HG02588 (cell line): ENCODE data around the gene NEMP1.
A peak's percentile ranks its signal among the peaks of the same experiment; 100 is the strongest.
"Not testable (repeated sequence)": the region's sequence is repeated elsewhere in the genome, so short reads cannot be mapped to it uniquely, and the experiment has no call there.

Experiments
- ATAC-seq: cut with Tn5 transposase; IDR thresholded peaks from one replicate; pipeline ENCODE4 v1.9.1; 2021; ENCODE audit warnings: mild to moderate bottlenecking, moderate library complexity; ENCODE audit not compliant: unreplicated experiment

Gene NEMP1

DNA sequence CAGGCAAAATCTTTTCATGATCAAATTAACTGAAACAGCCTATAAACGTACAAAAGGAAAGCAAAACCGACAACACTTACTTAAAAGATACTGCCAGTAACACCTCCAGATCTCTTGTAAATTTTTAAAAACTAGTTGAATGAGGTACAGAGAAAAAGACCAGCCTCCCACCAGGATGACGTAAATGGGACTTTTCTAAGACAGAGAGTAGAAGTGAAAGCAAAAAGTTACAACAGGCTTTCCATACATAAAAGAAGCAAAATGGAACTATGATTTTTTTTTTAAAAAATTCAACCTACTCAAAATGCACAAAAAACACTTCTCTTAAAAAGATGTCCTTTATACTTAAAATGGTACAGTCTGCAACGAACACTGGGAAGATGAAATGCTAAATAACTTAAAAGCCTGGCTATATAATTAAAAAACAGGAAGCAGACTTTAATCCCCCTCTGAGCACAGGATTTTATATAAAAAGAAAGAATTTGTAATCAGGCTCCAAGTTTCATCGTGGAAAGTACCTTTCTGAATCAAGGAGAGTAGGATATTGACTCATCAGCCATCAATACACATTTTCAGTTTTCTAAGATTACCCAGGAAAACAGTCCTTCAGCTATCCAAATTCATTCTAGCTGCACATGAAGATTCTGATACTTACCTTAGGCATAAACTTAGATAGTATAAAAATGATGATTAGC lies 14.5 kb downstream of the NEMP1 start:
- peak; percentile 81 for ATAC-seq

DNA sequence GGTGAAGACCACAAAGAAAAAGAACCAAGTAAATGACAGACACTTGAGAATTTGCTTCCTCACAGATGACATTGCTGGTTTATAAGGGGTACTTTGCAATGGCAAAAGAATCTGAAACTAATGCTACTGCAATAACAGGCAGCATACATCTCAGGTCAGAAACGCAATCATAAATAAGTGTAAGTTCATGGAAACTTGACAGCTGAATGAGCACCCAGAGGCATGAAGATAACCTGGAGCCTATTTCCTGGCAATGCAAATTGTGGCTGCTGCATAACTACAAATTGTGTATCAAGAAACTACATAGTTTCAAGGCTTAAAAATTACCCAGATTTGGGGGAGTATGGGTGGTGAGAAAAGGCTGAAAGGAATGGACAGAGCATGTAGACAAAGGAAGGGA lies 20.1 kb downstream of the NEMP1 start:
- ATAC-seq, result no peak

DNA sequence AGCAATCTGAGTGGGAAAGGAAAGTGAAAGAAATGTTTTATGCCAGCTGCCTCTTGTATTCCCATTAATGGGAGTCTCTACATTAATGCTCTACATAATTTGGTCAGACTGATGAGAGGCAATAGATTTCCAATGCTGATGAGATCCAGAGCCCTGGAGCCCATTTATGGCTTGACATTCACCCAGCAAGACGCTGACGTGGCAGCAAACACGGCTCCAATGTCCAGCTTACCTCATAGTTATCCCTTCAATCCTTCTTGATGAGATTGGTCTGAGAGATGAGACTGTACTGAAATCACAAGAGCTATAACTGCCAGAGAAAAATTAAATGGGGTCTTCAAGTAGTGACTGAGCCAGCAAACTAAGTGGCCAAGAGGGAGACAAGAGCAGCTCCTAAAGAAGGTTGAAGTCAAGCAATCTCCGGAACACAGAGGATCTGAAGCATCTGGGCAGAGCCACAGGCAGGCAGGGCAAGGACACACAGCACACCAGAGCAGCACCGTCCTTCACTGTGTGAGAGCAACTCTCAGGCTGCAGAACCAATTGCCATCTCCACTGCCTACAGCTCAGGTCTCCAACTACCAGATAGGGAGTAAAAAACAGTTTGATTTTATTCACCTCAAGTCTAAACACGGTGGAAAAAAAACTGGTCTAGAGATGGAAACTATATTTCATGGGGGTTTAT lies 21.4 kb downstream of the NEMP1 start:
- ATAC-seq, result no peak

DNA sequence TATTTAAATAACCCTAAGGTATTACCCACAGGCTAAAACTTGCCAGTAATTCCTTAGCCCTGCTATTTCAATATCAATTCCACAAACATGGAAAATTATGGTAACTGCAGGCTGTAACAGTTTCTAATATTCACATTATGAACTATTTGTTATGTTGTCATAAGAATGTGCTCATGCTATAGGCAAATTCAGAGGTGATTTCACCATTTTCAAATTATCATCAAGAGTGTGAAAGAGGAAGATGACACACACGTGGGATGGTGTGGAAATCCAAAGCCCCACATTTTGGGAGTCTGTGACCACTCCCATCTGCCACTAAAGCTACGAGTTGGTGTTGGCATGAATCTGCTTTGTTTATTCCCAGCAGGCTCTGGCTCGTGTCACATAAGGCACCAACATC lies 22.8 kb downstream of the NEMP1 start:
- ATAC-seq, result no peak

DNA sequence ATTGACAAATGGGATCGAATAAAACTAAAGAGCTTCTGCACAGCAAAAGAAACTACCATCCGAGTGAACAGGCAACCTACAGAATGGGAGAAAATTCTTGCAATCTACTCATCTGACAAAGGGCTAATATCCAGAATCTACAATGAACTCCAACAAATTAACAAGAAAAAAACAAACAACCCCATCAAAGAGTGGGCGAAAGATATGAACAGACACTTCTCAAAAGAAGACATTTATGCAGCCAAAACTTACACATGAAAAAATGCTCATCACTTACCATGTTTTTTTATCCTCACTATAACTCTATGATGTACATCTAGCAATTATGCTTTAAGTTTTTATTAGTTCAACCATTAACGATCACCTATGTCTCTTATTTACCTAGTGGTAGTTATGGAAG lies 24.7 kb downstream of the NEMP1 start:
- not testable (repeated sequence) for ATAC-seq

DNA sequence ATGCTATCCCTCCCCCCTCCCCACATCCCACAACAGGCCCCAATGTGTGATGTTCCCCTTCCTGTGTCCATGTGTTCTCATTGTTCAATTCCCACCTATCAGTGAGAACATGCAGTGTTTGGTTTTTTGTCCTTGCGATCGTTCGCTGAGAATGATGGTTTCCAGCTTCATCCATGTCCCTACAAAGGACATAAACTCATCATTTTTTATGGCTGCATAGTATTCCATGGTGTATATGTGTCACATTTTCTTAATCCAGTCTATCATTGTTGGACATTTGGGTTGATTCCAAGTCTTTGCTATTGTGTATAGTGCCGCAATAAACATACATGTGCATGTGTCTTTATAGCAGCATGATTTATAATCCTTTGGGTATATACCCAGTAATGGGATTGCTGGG lies 25.4 kb downstream of the NEMP1 start:
- ATAC-seq, result not testable (repeated sequence)

GRCh38 chr12:57051011-57051410 lies 27.6 kb downstream of the NEMP1 start:
- no peak for ATAC-seq

DNA sequence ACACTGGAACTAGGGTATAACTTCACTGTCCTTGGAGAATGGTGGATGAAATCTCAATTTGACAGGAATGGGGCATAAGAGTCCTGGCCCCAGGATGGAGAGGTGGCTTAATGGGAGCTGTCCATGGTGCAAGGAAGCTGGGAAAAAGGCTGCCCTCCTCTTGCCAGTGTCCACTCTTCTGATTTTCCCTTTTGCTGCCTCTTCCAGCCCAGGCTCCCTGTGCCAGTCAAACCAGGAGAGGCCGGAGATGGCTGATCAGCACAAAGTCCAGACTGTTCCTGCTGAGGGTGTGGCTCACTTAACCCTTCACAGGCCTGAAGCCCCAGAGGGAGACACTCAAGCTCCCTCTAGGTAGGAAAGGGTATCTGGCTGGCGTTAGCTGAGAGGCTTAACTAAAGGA lies 28.7 kb downstream of the NEMP1 start, which contains the start of gene MYO1A:
Gene MYO1A (minus strand): TSS at position 240 of the 400 bp plus-strand sequence. CDS start 1,806 bp downstream, outside the sequence.
- ATAC-seq, result no peak

DNA sequence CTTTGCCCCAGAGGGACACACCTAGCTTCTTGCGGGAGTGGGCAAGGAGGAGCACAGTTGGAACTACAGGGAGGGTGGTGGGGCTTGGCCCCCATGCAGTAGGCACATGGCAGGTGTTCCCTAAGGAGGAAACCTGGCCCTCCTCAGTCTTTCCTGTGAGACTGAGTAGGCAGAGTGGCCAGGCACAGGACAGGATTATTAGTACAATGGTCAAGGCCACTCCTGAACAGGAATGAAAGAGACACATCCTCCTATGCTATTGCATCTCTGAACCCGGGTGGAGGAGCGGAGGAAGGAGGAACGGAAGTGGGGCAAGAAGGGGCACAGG lies 29.5 kb downstream of the NEMP1 start:
- no peak for ATAC-seq

GRCh38 chr12:57048423-57049118 lies 30.0 kb downstream of the NEMP1 start:
- no peak for ATAC-seq

GRCh38 chr12:57047981-57048380 lies 30.6 kb downstream of the NEMP1 start:
- ATAC-seq, result no peak

GRCh38 chr12:57046947-57047890 lies 31.4 kb downstream of the NEMP1 start:
- no peak for ATAC-seq

DNA sequence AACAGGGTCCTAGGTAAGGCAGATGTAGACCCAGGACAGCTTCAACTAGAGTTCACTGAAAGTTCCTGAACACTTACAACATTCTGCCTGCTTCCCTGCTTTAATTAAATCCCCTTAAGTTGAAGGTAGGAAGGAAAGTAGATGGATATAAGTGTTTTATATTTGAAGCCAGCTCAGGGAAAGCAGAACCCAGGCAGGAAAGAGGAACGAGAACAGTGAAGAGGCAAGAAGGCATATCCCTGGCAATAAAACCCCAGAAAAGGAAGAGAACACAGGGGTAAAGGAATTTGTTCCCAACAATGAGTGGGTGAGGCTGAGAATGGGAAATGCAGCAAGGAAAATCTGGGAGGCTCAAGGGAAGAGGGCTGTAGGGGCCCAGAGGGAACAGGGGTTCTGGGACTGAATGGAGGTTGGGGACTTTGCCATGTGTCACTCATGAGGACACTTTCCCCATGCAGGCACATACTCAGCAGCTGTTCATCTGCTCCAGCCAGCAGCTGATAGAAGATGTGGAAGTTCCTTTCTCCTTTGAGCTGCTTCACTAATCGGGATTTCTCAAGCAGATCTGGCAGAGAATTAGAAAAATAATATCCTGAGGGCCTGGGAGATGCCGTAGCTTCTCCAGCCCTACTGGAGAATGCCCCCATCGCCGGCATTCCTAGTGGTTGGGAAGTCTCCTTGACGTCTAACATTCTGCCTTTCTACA lies 32.4 kb downstream of the NEMP1 start:
- no peak for ATAC-seq

- ATAC-seq, result no peak
These were observed 33.7 kb downstream of the NEMP1 start for GRCh38 chr12:57044889-57045288.

- ATAC-seq, result no peak
These were observed 34.1 kb downstream of the NEMP1 start for GRCh38 chr12:57044468-57044867.

DNA sequence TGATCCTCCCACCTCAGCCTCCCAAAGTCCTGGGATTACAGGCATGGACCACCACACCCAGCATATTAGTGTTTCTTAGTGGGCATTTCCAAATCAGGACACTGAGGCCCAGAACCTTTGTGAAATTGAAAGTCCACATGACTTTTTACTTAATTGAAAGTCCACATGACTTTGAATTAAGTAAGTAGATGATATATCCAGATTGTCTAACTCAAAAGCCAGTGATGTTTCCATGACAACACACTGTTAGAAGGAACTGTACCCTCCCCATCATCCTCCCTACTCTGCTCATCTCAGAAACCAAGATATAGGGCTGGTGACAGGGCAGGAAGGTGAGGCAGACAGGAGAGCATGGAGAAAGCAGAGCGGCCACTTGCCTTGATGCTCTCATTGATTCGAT lies 35.9 kb downstream of the NEMP1 start:
- ATAC-seq, result no peak

GRCh38 chr12:57040750-57041149 lies 37.8 kb downstream of the NEMP1 start:
- ATAC-seq, result no peak

DNA sequence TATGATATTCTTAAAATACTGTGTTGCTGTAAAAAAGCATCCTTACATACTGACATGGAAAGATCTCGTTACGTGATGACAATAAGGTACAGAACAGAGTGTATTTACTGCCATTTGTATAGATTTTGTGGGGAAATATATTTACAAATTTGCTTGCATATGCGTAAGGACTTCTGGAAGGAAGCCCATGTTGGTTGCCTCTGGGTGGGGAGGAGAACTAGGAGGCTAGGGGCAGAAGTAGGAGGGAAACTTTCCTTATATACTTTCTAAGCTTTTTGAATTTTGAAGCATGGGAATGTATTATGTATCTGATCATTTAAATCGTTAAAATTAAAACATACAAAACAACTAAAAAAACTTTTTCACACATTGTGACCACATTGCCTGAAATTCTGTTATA lies 38.4 kb downstream of the NEMP1 start:
- ATAC-seq, result no peak

DNA sequence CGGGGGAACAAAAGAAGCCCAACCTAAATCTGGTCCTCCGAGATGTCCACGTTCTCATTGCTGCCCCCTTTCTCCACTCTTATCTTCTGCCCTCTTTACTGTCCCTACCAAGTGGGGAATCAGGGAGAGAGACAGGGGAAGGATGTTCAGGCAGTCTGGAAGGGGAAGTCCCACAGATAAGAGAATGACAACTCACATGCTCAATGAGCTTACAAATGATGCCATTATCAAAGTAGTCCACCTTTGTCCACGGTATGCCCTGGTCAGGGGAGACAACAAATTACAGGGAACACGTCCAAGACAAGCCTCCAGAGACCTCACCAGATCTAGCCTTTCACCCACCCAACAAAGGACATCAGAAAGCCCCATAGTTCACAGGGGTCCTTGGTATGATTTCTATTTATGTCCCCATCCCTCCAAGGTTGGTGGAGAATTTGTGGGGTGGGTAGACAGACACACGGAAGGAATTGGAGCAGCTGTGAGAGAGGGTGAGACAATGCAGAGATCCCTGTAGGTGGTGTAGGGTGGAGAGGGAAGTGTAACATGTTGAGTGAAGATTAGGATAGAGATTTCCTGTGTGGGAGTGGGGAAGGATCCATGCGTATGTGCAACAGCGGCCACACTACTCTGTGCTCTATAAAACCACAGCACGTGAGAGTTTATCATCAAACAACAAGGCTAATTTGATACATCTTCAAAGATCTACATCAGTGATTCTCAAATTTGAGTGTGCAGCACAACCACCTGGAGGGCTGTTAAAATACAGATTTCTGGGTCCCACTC lies 39.4 kb downstream of the NEMP1 start:
- no peak for ATAC-seq

DNA sequence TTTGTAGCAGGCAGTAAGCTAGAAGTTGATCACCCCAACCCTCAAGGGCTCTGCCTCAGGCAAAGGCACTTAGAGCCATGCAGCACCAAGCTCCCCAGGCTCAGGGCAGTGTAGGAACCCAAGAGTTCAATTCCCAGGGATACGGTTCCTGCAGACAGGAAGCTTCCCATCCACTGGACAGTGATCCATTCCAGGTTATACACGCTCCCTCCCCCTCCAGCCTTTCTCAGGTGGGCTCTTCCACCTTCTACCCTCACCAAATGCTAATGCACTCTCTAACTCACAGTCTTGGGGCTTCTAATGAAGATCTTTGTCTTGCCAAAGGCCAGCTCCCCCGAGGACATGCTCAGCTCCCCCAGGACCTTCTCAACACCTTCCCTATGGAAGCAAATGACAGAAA lies 41.3 kb downstream of the NEMP1 start:
- no peak for ATAC-seq
